Muscle of arm (tissue), 12 donors: Measurements from ENCODE around the gene STAB2. TPM values are rescaled to one million over a fixed set of nuclear protein-coding genes. Genes with fewer than 3 reads are reported as not detected.
"Not testable (repeated sequence)": the region's sequence is repeated elsewhere in the genome, so short reads cannot be mapped to it uniquely, and the experiment has no call there.

Experiments used
- DNase-seq: peaks from one replicate; pipeline ENCODE4 v3.0.0-alpha.2; 2013
- polyA plus RNA-seq, 12 donors: library from polyadenylated mRNA; unstranded; fragments of 120-200 nt; gene quantifications; one replicate each; pipeline ENCODE4 v1.2.1, GENCODE V29; 2013; ENCODE audit not compliant: insufficient read length in 12 of 12

STAB2 gene
- polyA plus RNA-seq, 12 donors: 1.1 to 23.7 (median 2.7) TPM; not detected in 2

DNA sequence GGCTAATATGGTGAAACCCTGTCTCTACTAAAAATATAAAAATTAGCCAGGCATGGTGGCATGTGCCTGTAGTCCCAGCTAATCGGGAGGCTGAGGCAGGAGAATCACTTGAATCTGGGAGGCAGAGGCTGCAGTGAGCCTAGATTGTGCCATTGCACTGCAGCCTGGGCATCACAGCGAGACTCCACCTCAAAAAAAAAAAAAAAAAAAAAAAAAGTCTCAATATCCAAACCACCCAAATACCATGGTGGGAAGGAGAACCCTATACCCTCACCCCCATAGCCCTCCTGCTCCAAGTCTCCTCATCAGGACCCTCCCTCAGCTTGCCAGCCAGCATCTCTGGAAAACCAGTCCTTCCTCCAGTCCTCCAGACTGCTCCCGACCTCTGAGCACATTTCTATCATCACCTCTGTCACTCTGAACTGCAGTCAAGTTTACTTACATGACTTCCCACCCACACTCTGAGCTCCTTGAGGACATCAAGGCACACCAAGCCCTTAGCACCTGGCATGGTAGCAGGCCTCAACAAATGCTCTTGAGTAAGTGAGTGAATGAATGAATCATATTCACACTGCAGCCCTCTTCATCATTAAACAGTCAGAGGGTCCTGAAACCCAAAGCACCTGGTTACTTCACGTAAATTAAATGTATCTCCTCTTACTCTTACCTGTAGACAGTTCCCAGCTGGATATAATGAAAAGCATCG is 218.7 kb downstream of the STAB2 start:
- DNase-seq: no peak

DNA sequence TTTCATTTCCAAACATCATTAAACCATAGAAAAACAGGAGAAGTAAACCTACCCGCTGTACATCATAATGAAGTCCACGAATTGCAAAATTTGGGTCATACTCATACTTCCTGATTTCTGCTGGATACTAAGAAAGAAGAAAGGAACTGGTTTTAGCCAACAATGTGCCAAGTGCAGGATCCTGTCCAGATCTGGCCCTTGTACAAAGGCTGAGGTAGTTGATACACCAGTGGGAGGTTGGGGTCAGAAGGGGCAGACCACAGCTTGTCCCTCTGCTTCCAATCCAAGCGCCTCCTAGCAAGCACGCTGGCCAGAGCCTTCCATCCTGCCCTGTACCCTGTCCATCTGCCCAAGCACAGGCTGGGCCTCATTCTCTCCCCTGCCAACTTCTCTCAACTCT is 219.7 kb downstream of the STAB2 start:
- DNase-seq: no peak

DNA sequence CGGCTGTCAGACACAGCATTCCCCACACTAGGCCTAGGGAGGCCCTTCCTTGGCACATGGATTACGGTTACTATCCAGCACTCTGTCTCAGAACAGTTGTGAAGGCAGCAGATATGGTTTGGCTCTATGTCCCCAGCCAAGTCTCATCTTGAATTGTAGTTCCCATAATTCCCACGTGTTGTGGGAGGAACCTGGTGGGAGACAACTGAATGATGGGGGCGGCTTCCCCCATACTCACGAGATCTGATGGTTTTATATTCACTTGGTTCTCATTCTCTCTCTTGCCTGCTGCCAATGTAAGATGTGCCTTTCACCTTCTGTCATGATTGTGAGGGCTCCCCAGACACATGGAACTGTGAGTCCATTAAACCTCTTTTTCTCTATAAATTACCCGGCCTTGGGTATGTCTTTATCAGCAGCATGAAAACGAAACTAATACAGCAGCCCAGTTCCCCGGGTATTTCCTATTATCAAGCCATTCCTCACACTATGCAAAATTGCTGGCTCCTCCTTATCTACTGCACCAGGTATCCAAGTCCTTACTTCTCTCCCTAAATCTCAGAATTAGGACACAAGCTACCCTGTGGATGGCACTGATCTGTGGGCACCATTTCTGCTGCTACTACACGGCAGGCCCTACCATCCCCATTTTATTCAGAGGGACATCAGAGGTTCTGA is 220.6 kb downstream of the STAB2 start:
- DNase-seq: no peak

DNA sequence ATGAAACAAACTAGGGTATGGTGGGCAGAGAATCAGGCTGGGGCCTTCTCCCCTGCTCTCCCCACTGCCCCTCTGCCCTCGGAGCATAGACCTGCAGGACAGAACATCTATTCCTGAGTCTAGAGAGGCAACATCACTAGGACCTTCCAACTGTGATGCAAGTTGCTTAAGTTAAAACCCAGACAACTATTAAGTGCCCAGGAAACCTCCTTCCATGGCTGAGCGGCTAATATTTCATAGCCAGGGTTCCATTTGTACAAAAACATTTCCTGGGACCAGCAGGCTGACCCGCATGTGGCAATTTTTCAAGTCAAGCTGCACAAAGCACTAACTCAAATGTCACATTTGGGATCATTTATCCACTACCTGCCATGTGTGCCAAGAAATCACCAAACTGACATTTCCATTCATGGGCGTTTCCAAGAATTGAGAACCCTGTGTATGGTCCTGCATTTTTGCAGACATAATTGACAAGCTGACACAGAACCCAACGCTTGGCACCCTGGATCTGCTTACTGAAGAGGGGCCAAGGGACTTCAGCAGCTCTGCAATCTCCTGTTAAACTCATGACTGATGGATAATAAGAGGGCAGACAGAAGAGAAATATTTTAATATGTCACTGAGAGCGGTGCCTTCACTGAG is 221.3 kb downstream of the STAB2 start:
- DNase-seq: no peak

DNA sequence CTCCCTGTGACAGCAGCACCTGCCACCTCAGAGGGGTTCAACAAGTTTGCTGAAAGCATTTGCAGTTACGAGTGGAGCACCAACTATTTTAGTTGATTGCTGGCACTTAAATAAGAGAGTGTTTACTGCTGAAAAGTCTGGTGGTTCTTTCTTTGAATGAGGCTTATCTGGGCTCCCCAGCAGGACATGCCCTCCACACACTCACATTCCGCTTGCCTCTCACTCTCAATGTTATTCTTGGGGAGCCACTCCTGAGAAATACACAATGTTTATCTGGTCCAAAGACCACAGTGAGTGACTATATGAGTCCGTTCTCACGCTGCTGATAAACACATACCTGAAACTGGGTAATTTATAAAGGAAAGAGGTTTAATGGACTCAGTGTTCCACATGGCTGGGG is 222.1 kb downstream of the STAB2 start:
- DNase-seq: no peak

DNA sequence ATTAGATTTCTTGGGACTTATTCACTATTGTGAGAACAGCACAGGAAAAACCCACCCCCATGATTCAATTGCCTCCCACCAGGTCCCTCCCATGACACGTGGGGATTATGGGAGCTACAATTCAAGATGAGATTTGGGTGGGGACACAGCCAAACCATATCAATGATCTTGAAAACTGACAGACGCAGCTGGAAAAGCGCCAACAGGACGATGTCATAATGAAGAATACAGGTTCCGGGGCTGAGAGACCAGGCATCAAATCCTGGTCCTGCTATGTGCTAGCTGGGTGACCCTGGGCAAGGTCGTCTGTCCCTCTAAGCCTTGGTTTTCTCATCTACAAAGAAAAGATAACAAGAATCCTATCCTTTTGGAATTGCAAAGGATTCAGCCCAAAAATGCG is 222.6 kb downstream of the STAB2 start:
- not testable (repeated sequence) for DNase-seq

DNA sequence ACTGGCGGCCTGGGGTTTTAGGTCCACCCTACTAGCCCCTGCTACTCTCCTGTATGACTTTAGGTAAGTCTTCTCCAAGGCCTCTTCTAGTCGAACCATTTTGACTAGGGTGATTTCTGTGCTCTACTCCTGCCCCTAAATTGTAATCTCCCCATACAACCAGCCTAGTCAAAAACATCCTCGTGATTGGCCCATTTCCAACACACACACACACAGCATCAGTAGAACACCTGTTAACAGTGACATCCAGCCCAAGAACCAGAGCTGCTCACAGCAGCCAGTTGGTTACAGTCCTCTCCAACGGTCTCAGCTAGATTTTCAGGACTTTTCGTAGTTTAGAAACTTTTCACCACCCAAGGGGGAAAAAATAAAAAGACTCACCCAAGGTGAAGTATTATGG is 223.0 kb downstream of the STAB2 start:
- DNase-seq: no peak

DNA sequence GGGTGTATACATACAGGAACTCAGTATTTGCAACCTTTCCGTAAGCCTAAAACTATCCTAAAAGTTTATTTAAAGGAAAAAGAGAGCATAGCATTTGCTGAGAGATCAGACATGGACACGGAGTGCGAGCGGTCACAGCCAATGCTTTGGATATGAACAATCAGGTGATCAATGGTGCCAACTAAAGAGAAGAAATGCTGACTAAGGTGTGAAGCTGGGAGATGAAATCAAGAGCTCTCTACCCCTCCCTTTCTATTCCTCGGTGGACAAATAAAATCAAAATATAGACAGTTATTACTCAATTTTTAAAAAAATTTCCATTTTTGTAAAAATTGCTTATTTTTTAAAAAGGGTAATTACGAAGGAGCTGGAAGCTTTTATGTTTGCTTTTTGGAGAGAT is 224.7 kb downstream of the STAB2 start:
- no peak for DNase-seq

DNA sequence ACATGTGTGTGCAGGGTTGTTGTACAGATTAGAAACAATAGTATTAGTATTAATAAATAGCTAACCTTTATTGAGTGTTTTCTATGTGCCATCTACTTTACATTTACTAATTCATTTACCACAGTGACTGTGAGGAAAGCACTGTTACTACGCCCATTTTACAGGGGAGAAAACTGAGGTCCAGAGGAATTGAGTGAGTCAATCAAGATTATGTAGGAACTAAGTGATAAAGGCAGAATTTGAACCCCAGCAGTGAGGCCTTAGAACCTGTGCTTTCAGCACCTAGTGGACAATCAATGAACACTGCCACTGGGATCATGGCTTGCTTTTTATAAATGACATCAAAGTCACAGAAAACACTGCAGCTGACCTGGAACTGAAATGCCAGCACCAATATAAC is 225.7 kb downstream of the STAB2 start:
- no peak for DNase-seq

DNA sequence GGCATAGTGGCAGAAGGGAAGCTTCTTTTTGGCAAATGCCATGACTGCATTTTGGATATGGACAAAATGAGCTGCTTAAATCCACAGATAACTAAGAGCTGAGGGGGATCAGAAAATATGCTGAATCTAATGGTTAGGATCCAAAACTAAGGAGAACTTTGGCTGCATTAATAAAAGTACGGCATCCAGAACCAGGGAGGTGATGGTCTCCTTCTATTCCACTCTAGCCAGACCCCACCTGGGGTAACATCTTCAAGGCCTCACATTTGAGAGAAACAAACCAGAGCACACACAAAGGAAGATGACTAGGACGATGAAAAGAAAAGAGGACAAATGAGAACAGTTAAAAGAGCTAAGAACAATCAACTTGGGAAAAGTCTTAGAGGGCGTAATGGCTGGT is 226.4 kb downstream of the STAB2 start:
- no peak for DNase-seq

DNA sequence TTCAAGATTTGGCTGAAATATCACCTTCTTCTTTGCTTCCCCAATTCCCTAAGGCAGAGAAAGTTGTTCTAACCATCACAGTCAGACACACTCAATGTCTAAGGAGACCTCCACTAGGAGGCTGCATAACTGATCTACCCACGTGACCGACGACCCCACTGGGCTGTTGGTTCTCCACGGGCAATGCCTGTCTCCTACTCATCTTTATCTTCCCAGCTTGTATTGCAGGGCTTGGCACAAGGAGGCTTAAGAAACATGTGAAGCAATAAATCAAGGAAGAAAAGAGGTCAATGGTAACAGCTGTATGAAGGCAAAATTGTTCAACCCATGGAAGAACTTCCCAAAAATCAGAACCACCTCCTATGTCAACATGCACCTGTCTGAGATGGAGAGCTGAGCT is 226.9 kb downstream of the STAB2 start:
- DNase-seq: no peak

DNA sequence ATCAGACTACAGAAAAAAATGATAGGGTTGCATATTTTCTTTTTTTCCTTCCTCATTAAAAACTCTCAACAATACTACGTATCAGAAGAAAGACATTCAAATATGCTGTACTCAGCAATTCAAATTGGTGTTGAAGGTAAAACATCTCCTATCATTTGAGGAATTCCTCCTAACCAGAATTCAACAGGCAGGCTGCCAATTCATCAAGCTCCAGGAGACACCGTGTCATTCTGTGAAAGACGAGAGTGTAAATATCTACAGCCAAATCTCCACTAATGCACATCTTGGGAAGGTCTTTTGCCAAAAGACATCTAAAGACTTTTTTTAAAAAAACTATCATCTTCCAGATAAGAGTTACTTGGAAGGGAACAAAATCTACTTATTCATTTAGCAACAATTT is 227.4 kb downstream of the STAB2 start:
- no peak for DNase-seq

Other genes with a start within 250 kb of the STAB2 start
- 1 to 10 TPM in 9 of 12 donors, under 1 TPM in 1, not detected in 2; 0.84 to 4.0 (median 2.4) TPM for gene C12orf42, start 91.3 kb upstream of the STAB2 start, polyA plus RNA-seq